ENCODE measurements around the gene LTBP4.
"Not testable (repeated sequence)": the region's sequence is repeated elsewhere in the genome, so short reads cannot be mapped to it uniquely, and the experiment has no call there.

LTBP4 gene

DNA sequence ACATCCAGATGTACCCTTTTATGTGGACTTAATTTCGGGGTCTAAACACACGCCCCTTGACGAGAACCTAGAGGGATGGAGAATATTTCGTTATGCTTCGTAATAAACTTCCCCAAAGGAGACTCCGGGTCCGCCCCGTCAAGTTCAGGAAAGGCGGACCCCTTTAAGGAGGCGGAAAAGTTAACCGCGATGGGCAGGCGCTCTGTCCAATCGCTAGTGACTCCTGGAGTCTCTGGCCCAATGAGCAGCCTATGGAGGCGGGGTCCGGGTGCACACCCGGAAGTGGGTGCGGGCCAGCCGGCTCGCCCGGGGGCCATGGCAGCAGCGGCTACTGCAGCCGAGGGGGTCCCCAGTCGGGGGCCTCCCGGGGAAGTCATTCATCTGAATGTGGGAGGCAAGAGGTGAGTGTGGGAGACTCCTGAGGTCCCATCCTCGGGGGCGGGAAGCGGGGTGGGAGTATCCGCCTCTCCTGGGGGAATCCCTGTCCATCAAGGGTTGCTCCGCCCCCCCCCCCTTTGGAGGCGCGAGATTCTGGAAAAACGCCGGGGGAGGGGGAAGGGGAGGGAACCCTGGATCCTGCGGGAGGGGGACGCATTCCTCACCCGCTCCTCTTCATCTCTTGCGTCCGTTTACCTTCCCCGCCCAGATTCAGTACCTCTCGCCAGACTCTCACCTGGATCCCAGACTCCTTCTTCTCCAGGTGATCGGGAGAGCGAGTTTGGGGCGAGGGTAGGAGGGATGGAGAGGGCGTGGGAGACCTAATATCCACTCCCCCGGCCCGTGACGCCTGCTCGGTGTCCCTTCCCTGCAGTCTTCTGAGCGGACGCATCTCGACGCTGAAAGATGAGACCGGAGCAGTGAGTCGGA lies 24.4 kb upstream of the LTBP4 start, which contains the start of gene SHKBP1:
TSS of gene SHKBP1 (plus strand) at position 289 of the 867 bp plus-strand sequence. CDS start at position 316, 27 bp downstream.
- DNase-seq (ENCODE audit: low spot score), result peak; percentile 95

DNA sequence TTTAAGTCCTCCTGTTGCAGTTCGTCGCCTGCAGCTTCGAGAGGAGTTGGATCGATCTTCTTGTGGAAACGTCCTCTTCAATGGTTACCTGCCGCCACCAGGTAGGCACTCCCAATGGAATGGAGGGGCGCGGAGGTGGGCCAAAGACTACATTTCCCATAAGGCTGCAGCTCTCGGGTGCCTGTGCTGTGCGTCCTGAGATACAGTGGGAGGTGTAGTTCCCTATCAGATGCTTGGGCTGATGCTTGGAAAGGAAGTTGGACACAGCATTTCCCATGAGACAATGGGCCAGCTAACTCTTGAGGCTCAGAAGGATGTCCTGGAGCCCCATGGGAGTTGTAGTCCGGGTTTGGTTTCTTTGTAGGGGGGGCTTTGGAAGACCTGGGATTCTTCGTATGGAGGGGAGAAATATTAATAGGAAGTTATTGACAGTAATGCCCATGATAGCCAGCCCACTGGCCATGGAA lies 22.7 kb upstream of the LTBP4 start:
- peak; percentile 33 for DNase-seq (ENCODE audit: low spot score)

DNA sequence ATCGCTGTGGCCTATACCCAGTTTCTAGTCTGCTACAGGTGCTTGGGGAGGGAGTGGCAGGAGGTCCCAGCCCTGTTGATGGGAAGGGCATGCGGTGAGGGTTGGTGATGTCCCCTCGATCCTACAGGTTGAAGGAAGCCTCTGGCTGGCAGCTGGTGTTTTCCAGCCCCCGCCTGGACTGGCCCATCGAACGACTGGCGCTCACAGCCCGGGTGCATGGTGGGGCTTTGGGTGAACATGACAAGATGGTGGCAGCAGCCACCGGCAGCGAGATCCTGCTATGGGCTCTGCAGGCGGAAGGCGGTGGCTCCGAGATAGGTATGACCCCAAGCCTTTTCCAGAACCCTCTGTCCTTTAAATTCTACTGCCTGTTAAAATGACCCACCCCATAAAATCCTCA lies 20.6 kb upstream of the LTBP4 start:
- DNase-seq (ENCODE audit: low spot score), result no peak

DNA sequence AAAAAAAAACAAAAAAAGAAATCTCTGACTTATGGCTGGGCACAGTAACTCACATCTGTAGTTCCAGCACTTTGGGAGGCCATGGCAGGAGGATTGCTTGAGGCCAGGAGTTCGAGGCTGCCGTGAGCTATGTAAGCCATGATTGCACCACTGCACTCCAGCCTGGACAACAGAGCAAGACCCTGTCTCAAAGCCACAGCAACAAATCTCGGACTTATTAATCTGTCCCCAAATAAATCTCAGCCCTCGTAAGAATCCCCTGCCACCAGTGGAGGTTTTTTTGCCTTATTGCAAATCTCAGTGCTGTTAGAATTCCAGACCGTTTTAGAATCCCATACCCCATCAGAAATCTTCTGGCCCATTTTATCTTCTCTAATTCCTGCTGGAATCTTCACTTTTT lies 19.6 kb upstream of the LTBP4 start:
- no peak for DNase-seq (ENCODE audit: low spot score)

DNA sequence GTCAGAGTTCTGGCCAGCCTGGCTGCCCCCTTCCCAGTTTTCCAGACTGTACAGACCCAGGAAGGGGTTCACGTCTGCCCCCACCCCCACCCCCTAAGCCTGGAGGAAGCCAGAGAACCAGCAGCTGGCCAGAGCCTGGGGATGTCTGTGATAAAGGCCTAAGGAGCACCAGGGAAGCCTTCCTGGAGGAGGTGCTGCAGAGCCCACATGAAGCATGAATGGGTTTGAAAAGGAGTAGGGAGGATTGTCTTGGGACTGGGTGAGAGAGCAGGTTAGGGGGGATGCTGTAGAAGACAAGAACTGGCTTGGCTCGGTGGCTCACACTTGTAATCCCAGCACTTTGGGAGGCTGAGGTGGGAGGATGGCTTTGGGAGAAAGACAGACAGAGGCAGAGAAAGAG lies 18.7 kb upstream of the LTBP4 start:
- DNase-seq (ENCODE audit: low spot score), result no peak

DNA sequence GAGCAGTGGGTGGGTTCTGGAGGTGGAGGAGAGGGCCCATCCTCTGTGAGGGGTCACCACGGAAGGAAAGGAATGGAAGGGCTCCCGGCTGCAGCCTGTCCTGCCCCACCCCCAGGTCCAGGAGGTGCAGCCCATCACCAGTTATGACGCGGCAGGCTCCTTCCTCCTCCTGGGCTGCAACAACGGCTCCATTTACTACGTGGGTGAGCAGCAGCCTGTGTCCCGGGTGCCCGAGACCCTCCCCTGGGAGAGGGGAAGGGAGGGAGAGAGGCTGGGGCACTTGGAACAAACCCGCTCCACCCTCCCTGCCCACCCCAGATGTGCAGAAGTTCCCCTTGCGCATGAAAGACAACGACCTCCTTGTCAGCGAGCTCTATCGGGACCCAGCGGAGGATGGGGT lies 17.9 kb upstream of the LTBP4 start:
- DNase-seq (ENCODE audit: low spot score), result no peak

DNA sequence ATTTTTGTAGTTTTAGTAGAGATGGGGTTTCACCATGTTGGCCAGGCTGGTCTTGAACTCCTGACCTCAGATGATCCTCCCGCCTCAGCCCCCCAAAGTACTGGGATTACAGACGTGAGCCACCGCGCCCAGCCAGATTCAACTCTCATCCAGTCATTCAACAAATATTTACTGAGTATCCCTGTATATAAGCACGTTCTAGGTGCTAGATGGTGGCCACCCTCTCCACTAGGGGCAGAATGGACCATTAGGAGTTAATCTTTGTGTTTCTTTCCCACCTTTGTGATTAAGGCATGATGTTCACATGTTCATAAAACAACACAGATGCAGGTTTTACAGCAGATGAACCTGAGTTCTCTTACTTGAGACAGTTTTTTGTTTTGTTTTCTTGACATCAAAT lies 17.2 kb upstream of the LTBP4 start:
- DNase-seq (ENCODE audit: low spot score), result no peak

DNA sequence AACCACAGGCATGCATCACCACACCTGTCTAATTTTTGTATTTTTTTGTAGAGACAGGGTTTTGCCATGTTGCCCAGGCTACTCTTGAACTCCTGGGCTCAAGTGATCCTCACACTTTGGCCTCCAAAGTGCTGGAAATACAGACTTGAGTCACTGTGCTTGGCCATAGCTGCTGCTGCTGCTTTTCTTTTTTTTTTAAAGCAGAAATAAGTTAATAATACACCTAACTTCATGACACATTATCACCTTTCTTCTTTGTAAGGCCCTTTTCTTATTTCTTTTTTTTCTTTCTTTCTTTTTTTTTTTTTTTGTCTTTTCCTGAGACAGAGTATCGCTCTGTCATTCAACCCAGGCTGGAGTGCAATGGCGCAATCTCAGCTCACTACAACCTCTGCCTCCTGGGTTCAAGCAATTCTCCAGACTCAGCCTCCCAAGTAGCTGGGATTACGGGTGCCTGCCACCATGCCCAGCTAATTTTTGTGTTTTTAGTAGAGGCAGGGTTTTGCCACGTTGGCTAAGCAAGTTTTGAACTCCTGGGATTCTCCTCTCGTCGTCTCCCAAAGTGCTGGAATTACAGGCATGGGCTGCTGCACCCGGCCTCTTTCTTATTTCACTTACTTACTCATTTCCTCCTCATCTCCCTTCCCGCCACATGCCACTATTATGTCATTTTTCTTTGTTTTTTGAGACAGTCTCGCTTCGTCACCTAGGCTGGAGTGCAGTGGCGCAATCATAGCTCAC lies 15.8 kb upstream of the LTBP4 start:
- no peak for DNase-seq (ENCODE audit: low spot score)

DNA sequence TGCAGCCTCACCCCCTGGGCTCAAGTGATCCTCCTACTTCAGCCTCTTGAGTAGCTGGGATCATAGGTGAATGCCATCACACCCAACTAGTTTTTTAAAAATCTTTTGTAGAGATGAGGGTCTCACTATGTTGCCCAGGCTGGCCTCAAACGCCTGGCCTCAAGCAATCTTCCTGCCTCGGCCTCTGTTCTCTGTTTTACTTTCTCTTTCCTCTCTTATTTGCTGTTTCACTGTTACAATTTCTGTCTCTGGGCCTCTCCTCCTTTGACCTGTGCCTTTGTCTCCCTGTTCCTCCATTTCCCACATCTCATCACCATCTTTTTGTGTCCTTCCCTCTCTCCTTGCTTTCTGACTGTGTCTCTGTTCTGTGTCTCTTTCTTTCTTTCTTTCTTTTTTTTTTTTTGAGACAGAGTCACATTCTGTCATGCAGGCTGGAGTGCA lies 15.2 kb upstream of the LTBP4 start:
- DNase-seq (ENCODE audit: low spot score), result no peak

DNA sequence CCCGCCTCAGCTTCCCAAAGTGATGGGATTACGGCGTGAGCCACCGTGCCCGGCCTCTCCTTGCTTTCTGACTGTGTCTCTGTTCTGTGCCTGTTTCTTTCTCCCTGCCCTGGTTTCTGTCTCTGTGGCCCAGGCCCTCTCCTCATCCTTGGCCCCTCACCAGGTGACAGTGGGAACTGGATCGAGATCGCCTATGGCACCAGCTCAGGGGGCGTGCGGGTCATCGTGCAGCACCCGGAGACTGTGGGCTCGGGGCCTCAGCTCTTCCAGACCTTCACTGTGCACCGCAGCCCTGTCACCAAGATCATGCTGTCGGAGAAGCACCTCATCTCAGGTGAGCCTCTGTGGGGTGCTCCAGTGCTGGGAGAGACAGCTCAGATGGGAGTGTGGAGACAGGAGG lies 14.6 kb upstream of the LTBP4 start:
- no peak for DNase-seq (ENCODE audit: low spot score)

DNA sequence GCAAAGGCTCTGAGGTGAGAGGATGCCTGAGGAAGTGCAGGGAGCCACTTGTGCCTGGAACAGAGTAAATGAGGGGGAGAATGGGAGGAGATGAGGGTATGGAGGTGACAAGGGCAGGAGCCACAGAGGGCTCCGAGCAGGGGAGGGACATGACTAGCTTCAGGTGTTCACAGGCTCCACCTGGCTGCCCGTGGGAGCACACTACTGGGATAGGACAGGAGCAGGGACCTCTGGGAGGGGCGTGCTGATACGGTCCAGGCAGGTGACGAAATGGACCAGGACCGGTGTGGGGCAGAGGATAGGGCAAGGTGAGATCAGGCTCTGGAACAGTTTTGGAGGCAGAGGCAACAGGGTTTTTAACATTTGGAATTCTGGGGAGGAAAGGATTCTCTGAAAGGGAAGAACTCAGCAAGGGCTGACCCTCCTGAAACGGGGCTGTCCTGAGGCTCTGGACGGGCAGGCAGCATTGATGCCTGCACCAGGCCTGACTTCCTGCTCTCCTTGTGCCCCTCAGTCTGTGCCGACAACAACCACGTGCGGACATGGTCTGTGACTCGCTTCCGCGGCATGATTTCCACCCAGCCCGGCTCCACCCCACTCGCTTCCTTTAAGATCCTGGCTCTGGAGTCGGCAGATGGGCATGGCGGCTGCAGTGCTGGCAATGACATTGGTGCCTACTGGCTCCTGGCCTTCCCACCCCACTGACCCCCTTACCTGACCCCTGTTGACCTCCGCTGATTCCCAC lies 12.9 kb upstream of the LTBP4 start:
- no peak for DNase-seq (ENCODE audit: low spot score)

DNA sequence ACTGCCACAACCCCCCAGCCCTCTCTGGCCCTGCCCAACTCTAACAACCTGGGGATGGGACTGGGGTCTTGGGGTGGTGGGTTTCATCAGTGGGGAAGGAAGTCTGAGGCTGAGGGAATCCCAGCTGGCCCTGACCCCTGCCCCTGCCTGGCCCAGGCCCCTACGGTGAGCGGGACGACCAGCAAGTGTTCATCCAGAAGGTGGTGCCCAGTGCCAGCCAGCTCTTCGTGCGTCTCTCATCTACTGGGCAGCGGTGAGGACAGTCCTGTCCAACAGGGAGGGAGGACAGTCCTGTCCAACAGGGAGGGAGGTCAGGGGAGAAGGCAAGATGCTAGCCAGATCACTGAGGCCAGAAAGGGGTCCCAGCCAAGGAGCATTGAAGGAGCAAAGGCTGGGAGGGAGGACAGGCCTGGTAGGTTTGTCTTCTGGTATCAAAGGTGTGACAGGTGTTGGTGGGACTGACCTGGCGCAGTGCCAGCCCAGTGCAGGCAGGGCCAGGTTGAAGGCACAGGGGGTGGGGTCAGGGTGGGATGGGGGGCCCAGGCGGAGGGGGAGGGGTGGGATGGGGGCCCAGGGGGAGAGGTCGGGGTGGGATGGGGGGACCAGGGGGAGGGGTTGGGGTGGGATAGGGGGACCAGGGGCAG lies 12.1 kb upstream of the LTBP4 start:
- no peak for DNase-seq (ENCODE audit: low spot score)

DNA sequence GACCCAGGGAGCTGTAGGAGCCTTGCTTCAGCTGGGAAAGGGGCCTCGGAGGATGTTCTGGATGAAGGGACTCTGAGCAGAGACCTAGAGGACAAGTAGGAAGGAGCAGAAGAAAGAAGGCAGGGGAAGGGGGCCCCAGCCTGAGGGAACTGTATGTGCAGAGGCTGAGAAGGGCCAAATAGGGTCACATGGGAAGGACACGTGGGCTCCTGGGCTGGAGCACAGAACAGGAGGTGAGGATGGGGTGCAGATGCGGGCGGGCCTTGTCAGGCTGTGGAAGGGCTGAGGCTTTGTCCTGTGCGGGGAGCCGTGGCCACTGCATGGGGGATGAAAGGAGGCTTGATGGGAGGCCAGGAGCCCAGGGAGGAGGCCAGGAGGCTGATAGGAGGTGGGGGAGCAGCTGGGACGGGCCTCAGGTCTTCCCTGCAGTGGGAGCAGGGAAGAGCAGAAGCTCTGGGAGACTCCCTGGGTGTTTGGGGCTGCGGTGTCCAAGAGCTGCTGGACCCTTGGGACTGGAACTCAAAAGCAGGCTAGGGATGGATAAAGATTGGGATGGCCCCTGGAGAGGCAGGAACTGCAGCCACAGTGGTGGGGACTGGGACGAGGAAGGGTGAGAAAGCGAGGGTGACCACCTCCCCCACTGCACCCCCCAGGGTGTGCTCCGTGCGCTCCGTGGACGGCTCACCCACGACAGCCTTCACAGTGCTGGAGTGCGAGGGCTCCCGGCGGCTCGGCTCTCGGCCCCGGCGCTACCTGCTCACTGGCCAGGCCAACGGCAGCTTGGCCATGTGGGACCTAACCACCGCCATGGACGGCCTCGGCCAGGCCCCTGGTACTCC lies 11.4 kb upstream of the LTBP4 start:
- DNase-seq (ENCODE audit: low spot score), result no peak

DNA sequence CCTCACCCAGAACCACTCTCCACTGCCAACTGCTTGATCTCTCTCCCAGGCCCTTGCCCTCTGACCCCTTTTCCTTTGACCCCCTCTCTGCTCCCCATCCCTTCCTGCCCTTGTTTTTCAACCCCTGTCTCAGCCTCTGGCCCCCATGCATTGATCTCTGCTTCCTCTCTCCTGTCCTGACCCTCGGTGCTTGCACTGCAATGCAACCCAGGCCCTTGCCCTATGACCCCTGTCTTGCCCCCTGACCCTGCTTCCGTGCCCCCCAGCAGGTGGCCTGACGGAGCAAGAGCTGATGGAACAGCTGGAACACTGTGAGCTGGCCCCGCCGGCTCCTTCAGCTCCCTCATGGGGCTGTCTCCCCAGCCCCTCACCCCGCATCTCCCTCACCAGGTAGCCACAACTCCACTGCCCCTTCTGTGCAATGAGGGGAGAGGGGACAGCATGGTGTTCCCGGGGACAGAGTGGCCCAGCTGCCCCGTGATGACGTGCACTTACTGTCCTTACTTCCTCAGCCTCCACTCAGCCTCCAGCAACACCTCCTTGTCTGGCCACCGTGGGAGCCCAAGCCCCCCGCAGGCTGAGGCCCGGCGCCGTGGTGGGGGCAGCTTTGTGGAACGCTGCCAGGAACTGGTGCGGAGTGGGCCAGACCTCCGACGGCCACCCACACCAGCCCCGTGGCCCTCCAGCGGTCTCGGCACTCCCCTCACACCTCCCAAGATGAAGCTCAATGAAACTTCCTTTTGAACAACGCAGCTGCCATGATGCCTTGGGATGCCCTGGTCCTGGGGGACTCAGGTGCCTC lies 10.5 kb upstream of the LTBP4 start:
- no peak for DNase-seq (ENCODE audit: low spot score)

DNA sequence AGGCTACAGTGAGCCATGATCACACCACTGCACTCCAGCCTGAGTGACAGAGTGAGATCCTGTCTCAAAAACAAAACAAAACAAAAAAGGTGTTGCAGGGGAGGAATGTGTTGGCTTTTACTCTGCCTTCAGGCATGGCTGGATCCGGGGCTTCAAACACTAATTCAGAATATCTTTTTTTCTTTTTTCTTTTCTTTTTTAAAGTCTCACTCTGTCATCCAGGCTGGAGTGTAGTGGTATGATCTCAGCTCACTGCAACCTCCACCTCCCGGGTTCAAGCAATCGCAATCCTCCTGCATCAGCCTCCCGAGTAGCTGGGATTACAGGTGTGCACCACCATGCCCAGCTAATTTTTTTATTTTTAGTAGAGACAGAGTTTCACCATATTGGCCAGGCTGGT lies 9.4 kb upstream of the LTBP4 start:
- not testable (repeated sequence) for DNase-seq (ENCODE audit: low spot score)

DNA sequence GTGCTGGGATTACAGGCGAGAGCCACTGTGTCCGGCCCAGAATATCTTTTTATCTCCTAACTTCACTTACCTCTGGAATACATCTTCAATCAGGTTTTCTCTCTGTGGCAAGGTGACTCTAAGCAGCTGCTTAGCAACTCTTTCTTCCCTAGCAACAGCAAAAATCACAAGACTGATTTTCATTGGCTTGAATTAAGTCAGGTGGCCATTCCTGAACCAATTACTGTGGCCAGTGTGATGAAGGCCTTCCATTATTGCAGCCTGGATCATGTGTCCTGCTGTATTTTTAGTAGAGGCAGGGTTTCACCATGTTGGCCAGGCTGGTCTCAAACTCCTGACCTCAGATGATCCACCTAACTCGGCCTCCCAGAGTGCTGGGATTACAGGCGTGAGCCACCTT lies 9.0 kb upstream of the LTBP4 start:
- DNase-seq (ENCODE audit: low spot score), result no peak

DNA sequence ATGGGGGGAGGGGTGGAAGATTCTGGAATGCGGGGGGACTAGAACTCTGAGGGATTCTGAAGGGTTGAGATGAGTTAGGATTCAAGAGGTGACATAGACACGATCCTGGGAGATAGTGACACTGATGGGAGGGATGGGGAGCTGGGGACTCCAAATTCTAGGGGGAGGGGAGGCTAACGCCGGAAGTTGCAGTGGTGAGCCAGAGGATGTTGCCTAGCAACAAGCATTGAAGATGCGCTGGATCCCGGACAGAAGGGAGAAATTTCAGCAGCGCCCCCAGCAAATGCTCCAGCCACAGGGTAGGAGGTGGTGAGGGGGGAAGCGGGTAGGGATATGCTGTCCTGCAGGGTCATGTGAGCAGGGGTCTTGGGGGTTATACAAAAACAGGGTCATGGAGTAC lies 6.9 kb upstream of the LTBP4 start:
- DNase-seq (ENCODE audit: low spot score), result no peak

DNA sequence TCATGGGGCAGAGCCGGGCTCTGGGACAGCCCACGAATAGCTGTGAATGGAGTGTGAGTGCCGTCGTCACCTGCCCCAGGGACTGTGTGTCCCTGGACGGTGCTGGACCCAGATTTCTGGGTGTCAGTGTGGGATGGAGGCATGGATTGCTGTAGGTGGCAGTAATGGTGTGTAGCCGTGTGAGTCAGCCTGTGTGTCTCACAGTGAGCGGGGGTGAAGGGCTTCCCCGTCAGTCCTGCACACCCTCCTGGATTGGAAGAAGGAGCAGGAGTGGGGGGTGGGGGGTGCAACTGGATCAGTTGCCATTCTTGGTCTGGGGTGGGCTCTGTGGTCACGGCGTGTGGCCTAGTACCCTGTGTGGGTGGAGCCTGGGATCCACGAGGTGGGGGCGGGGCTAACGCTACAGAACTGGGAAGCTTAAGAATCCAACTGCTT lies 6.5 kb upstream of the LTBP4 start:
- no peak for DNase-seq (ENCODE audit: low spot score)

DNA sequence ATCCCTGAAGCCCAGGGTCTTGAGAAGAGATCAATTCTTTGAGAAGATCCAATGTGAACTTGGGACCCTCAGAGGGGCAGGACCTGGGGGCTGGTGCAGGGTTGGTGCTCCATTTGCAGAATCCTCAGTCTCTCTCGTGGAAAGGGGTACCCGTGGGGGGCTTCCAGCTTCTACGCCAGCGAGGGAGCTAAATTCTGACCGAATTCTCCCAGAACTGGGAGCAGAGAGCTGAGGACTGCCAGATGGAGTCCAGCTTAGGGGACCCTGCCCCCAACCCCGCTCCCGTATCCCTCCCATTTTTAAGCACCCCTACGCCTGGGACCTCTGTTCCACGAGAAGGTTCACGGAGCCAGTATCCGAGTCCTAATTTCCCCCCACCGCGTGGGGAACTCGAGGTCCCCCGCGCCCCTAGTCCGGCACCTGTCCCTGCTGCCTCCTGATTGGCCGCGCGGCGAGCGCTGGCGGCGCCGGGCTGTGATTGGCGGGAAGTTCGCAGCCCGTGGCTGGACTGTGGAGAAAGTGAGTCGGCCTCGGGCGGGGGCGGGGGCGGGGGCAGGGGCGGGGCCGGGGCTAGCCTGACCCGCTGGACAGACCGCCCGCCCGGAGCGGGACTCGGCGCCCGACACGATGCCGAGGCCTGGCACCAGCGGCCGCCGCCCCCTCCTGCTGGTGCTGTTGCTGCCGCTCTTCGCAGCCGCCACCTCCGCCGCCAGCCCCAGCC lies 4.4 kb upstream of the LTBP4 start:
- DNase-seq (ENCODE audit: low spot score), result no peak

Measured in hematopoietic multipotent progenitor cell treated with erythropoietin and hydrocortisone succinate and interleukin-3 and kit ligand, for 17 days (in vitro differentiated cells).